Measurements from ENCODE around the gene ADARB1.

Gene ADARB1

DNA sequence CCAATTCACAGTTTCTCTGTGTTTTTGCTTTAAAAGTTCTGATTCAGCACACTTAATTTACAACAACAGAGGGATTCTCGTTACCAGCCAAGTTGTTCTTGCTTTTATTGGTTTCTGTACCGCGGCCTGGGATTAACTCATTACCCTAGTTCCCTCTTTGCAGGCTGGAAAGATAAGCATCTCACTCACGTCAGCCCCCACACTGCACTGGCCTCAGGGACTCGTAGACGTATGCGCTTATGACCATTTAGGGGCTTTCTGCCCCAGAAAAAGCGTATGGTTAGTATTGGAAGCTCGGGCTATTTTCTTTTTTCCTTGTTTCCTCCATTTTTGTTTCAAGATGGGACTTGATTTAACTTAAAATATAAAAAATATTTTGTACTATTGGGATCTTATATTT lies 137.3 kb downstream of the ADARB1 start:
- no peak for DNase-seq (ENCODE audit: insufficient read length, low spot score)
- FAIRE-seq: no peak
- TF ChIP-seq, protein P1, sequence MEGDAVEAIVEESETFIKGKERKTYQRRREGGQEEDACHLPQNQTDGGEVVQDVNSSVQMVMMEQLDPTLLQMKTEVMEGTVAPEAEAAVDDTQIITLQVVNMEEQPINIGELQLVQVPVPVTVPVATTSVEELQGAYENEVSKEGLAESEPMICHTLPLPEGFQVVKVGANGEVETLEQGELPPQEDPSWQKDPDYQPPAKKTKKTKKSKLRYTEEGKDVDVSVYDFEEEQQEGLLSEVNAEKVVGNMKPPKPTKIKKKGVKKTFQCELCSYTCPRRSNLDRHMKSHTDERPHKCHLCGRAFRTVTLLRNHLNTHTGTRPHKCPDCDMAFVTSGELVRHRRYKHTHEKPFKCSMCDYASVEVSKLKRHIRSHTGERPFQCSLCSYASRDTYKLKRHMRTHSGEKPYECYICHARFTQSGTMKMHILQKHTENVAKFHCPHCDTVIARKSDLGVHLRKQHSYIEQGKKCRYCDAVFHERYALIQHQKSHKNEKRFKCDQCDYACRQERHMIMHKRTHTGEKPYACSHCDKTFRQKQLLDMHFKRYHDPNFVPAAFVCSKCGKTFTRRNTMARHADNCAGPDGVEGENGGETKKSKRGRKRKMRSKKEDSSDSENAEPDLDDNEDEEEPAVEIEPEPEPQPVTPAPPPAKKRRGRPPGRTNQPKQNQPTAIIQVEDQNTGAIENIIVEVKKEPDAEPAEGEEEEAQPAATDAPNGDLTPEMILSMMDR (IDR thresholded peaks at IDR 0.05; ENCODE audit: insufficient read depth, missing control alignments): no peak

DNA sequence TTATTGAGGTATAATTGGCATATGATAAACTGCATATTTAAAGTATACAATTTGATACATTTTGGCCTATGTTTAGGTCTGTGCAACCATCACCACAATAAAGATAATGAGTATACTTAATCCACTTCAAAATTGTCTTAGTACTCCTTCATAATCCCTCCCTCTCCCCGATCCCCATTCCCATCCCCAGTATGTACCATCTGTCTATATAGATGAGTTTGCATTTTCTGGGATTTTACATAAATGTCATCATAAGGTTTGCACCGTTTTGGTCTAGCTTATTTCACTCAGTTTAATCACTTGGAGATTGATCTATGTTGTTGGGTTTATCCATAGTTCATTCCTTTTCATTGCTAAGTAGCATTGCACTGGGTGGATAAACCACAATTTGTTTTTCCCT lies 139.0 kb downstream of the ADARB1 start:
- DNase-seq (ENCODE audit: insufficient read length, low spot score) (no peak), FAIRE-seq (peak; percentile 87)
- TF ChIP-seq, protein P1 (IDR thresholded peaks at IDR 0.05; ENCODE audit: insufficient read depth, missing control alignments): no peak

DNA sequence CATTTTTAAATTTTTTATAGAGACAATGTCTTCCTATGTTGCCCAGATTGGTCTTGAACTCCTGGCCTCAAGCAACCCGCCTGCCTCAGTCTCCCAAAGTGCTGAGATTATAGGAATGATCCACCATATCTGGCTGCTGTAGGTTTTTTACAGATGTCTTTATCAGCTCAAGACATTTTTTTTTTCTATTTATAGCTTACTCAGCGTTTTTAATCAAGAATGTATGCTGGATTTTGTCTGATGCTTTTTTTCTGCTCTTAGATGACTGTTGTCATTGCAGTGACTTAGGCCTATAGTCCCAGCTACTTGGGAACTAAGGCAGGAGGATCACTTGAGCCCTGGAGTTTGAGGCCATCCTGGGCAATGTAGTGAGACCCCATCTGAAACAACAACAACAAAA lies 140.8 kb downstream of the ADARB1 start:
- no peak for DNase-seq (ENCODE audit: insufficient read length, low spot score)
- no peak for FAIRE-seq
- TF ChIP-seq, protein P1 (IDR thresholded peaks at IDR 0.05; ENCODE audit: insufficient read depth, missing control alignments): no peak

DNA sequence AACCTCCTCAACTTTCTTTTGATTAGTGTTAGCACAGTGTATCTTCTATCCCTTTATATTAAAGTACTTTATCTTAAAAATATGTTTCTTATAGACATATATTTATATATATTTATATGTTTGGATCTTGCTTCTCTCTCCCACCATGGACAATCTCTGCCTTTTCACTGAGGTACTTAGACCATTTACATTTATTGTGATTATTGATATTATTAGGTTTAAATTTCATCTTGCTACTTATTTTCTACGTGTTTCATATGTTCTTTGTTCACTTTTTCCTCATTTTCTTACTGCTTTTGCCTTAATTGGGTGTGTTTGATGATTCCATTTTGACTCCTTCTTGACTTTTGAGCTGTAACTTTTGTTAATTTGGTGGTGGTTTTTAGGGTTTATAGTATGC lies 142.6 kb downstream of the ADARB1 start:
- TF ChIP-seq, protein P1 (IDR thresholded peaks at IDR 0.05; ENCODE audit: insufficient read depth, missing control alignments): no peak
- FAIRE-seq (no peak), DNase-seq (ENCODE audit: insufficient read length, low spot score) (no peak)

DNA sequence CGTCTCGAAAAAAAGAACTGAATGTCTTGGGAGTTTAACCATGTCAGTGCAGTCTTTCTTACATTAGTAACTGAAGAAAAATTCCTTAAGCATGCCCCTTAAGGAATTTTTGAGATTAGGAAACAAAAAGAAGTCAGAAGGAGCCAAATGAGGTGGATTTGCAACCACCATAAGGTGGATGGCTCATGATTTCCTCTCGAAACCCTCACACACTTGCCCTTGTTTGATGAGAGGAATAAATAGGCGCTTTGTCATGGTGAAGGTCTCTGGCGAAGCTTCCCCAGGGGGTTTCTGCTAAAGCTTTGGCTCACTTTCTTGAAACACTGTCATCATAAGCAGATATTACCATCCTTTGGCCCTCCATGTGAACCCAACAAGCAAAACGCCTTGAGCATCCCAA lies 145.1 kb downstream of the ADARB1 start:
- TF ChIP-seq, protein P1 (IDR thresholded peaks at IDR 0.05; ENCODE audit: insufficient read depth, missing control alignments): no peak
- DNase-seq (ENCODE audit: insufficient read length, low spot score): no peak
- no peak for FAIRE-seq

DNA sequence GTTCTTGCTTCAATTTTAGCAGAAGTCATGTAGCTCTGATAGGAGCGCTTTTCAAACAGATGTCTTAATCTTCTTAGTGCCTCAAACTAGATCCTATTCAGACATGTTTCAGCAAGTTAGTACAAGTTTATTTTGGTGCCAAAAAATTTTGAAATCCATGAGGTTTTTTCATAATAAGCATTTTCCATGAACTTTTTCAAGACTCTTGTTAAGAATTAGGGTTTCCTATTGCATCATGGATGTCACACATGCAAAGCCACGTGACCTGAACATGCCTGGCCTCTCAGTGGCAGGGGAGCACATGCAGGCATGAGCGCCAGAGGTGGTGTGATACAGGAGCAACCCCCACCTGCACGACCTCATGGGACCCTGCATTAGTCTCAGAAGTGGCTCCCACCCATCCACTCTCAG lies 145.7 kb downstream of the ADARB1 start:
- TF ChIP-seq, protein P1 (IDR thresholded peaks at IDR 0.05; ENCODE audit: insufficient read depth, missing control alignments): no peak
- FAIRE-seq: no peak

DNA sequence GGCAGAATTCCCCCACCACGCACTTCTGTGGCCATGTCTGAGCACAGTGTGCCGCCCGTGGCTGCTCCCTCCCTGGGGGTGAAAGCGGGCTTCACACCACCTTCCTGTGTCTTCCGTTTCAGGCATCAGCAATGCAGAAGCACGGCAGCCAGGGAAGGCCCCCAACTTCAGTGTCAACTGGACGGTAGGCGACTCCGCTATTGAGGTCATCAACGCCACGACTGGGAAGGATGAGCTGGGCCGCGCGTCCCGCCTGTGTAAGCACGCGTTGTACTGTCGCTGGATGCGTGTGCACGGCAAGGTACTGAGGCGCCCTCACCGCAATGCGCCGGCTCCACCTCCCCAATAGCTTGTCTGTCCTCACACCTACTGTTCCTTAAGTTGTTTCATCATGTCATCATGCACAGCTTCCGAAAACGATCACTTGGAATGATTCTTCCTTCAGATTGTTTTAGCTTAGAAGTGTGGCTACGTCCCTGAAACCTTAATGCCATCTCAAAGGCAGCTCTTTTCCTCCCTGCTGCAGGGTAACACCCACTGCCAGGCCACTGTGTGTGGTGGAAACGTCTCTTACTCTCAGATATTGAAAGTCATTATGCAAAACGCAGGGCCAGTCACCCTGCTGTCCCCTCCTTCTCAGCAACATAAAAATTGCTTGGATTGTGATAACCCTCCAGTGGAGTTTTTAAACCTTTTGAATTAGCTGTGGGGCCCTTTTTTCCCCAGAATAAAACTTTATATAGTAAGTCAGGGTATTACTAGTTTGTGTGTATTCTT lies 146.5 kb downstream of the ADARB1 start:
- FAIRE-seq (no peak), DNase-seq (ENCODE audit: insufficient read length, low spot score) (no peak)
- TF ChIP-seq, protein P1 (IDR thresholded peaks at IDR 0.05; ENCODE audit: insufficient read depth, missing control alignments): no peak

More for the DNA sequence above, 145.7 kb downstream of the ADARB1 start:
- no peak for DNase-seq (ENCODE audit: insufficient read length, low spot score)
